Posterior vena cava (tissue), 2 donors: Measurements from ENCODE around the gene TINCR. TPM values are rescaled to one million over a fixed set of nuclear protein-coding genes. Genes with fewer than 3 reads are reported as not detected.
"Not testable (repeated sequence)": the region's sequence is repeated elsewhere in the genome, so short reads cannot be mapped to it uniquely, and the experiment has no call there.

Experiments
- DNase-seq: peaks from one replicate; pipeline ENCODE4 v3.0.0-alpha.2; 2020; ENCODE audit warnings: low spot score
- intact Hi-C, 2 donors: fragments of 100-400 bp; cut with DNase I; formaldehyde crosslinking; loops; one replicate each; pipeline versions ENCODE4 v1.14.1 to v1.14.2; 2022 to 2023
- long read RNA-seq, 2 donors: library from polyadenylated mRNA; unstranded; transcript quantifications; one replicate each; pipeline ENCODE4 v2.0.0, GENCODE V29; 2020 to 2021
- total RNA-seq, 2 donors: library from RNA; stranded (reverse); fragmentation: NEBNext Ultra II Directional; extraction: Animal tissue kit (Norgen Biotek cat#: 25700); gene quantifications; one replicate each; pipeline ENCODE4 v1.2.1, GENCODE V29; 2021
- donor health status: DM: yes; HTN: yes; CAD: no.
- donor health status: DM: yes; HTN: yes; CAD: no.

TINCR gene
- total RNA-seq: under 1 TPM; 0.42 to 0.43 TPM
- long read RNA-seq, donor 1: 0 reads
- long read RNA-seq, donor 2: 0 reads

GRCh38 chr19:5567360-5567969, at the start of gene TINCR:
Gene TINCR (minus strand): TSS chr19:5567953.
- DNase-seq: no peak
- intact Hi-C loops: no loop called here

- no peak for DNase-seq
- intact Hi-C loops: no loop called here
Observed at GRCh38 chr19:5617080-5617479, 49.3 kb upstream of the TINCR start.

GRCh38 chr19:5615756-5616327, 48.1 kb upstream of the TINCR start:
- DNase-seq: no peak
- intact Hi-C loops: no loop called here

- DNase-seq: no peak
- intact Hi-C loops: no loop called here
Observed at GRCh38 chr19:5612891-5613865, 45.4 kb upstream of the TINCR start.

- no peak for DNase-seq
Observed at GRCh38 chr19:5609881-5610448, 42.2 kb upstream of the TINCR start.

GRCh38 chr19:5608766-5609165, 41.0 kb upstream of the TINCR start:
- DNase-seq, intact Hi-C loops: not testable (repeated sequence)

More at GRCh38 chr19:5609881-5610448, 42.2 kb upstream of the TINCR start:
- intact Hi-C loops: no loop called here

- intact Hi-C loops: no loop called here
- no peak for DNase-seq
Observed at GRCh38 chr19:5608291-5608690, 40.5 kb upstream of the TINCR start.

DNA sequence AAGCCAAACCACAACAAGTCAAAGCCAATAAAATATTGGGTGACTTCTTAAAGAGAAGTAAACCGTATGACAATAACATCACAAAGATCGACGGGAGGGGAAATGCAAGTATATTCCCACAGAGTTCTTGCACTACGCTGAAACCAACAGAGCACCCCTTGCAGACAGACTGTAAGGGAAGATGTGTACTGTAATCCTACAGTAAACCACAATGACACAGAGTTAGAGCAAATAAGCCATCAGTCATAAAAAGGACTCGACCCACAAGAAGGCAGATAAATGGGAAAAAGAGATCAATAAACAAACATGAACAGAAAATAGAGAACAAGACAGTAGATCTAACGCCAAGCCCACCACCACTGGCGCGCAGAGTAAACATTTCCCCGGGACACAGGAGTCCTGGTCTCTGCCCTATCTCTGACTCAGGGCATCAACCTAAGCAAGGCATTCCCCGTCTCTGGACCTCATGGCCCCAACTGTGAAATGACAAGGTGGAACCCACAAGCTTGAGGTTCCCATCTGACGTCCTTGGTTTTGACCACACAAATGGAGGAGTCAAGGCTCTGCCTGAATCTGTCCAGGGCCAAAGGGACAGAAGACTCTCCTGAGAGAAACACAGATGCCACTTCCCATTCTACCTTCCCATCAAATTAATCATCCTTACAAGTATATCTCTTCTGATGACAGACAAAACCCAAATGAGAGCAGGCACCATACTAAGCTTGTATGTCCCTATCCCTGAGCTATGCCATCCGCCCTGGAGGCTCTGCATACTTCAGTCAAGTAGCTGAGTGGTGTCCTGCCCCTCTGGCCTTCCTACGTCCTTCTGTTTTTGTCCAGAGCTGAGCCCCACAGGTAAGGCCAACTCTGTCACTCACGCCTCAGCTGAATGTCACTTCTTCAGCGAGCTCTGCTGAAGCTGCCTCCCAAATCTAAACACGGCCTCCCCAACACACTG, 39.8 kb upstream of the TINCR start:
- DNase-seq: no peak
- intact Hi-C loops: no loop called here

GRCh38 chr19:5605362-5605761, 37.6 kb upstream of the TINCR start:
- intact Hi-C loops: no loop called here
- DNase-seq: no peak

DNA sequence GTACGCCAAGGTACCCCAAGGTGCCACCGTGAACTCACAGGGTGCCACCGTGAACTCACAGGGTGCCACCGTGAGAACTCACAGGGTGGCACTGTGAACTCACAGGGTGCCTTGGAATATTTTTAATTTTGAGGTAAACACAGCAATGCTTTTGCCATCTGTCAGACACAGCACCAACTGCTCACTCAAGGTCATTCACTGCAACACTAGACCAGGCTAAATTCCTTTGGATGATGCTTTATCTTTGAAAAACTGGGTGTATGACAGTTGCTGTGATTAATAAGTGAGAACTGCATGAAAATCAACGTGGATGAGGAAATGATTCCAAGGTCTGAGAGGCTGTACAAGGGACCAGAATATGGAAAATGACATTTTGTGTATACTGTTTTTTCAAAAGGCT, 35.9 kb upstream of the TINCR start:
- intact Hi-C loops: no loop called here
- DNase-seq: peak; percentile 12

DNA sequence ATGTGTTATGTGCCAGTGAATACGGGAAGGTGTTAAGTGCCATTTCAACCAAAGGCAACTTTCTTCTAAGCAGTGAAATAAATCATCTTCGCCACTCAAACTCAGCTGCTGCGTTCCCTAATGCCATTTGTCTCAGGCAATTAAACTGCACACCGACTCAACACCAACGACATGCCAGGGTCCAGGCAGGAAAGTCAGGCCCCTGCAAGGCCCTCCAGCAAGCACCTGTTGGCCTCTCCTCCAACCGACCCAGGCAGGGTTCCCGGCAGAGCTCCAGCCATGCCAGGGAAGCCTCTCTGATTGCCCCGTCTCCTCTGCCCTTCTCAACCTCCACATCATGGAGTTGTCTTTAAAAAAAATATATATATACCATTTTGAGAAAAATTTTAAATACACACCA, 33.0 kb upstream of the TINCR start:
- peak; percentile 24 for DNase-seq
- intact Hi-C loops: no loop called here

- intact Hi-C loops: no loop called here
- peak; percentile 74 for DNase-seq
Observed at GRCh38 chr19:5595745-5596144, 28.0 kb upstream of the TINCR start.

- DNase-seq: peak; percentile 65
Observed at GRCh38 chr19:5595129-5595528, 27.4 kb upstream of the TINCR start.

GRCh38 chr19:5594521-5594950, 26.8 kb upstream of the TINCR start:
- intact Hi-C loops: no loop called here
- peak; percentile 43 for DNase-seq

More at GRCh38 chr19:5595129-5595528, 27.4 kb upstream of the TINCR start:
- intact Hi-C loops: no loop called here

DNA sequence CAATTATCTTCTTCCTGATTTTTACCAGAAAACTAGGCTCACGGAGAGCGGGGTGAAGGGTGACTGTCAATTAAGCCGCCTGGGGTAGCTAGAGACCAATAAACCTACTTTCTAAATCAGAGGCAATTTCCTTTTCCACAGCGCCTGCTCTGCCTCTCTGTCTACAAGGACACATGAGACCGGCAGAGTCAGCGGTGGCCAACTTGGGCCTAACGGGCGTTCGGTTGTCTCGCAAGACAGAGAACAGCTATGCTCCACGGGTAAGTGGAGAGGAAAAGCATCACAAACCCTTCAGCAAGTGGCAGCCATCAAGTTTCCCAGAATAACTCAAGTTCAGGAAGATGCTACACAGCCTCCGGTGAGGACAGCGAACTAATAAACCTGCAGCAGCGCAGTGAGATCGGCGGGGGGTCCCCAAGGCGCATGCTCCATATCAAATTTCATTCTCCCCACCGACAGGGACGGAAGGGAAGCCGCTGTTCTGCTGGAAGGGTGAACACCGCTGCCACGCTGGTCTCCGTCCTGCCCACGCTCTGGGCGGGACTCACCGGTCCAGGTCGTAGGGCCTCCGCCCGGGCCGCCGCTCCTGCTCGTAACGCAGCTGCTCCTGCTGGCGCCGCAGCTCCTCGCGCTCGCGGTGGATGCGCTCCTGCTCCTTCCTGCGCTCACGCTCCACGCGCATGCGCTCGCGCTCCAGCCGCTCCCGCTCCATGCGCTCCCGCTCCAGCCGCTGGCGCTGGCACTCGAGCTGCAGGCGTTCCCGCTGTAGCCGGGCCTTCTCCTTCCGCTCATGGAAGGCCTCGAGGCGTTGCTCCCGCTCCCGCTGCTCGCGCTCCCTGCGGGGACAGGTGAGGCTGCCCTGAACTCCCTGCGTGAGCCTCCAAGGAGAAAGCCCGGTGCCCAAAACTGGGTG, 25.8 kb upstream of the TINCR start:
- DNase-seq: peak; percentile 78
- intact Hi-C loops: no loop called here

DNA sequence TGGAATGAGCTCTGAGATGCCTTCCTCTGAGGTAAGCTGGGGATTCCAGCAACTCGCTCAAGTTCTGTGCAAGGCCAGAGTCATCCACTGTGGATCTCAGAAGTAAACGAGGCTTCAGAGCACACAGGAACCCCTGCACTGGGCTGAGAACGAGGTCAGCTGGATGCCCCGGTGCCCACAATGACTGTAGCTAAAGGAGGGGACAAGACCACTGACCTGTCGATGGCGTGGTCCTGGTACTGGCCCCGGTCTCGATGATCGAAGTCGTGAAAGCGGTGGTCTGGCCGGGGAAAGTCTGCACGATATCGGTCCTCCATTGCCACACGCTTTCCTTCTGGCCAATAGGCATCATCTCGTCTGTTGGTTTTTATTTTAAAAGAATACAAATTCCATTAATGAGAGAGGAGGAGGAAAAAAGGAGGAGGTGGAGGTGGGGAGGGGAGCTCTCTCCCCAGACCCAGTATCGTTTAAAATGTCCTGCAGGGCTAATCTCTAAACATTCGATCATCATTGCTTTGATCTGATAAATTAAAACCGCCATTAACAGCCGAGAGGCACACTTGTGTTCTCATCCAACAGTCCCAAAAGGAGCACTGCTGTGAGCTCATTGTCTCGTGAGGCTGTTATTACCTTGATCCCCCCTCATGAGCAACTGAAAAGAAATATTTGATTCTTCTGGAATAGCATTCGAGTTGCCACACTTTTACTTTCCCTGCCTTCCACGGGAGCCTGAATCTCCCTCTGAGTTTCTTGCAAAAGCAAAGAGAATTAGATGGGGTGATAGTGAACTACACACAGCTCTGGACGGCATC, 25.0 kb upstream of the TINCR start:
- intact Hi-C loops: no loop called here
- DNase-seq: peak; percentile 28

- DNase-seq: peak; percentile 62
- intact Hi-C loops: no loop called here
Observed at GRCh38 chr19:5591476-5591875, 23.7 kb upstream of the TINCR start.
